Measurements from ENCODE around the gene CWF19L2.
A peak's percentile ranks its signal among the peaks of the same experiment; 100 is the strongest.
"Not testable (repeated sequence)": the region's sequence is repeated elsewhere in the genome, so short reads cannot be mapped to it uniquely, and the experiment has no call there.

Gene CWF19L2

DNA sequence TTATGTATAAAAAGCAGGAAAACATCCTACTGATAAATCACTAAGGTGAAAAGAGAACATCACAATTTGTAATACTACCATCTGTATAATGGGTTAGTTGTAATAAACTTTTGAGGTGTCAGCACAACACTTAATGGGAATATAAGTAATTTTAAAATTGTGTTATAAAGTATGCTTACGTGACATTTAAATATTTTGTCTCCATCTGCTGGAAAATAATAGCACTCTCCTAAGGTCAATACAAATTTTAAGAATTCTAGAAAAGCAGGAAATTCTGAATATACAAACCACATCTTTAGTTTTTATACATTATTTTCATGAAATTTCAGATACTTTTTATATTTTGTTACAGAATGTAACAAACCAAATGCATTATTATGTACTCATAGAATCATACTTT is 19.5 kb downstream of the CWF19L2 start:
- DNase-seq (ENCODE audit: low read depth) = no peak

- no peak for DNase-seq (ENCODE audit: low read depth)
These were observed 27.1 kb downstream of the CWF19L2 start for GRCh38 chr11:107430525-107430924.

- DNase-seq (ENCODE audit: low read depth) = no peak
These were observed 29.9 kb downstream of the CWF19L2 start for GRCh38 chr11:107427569-107428180.

DNA sequence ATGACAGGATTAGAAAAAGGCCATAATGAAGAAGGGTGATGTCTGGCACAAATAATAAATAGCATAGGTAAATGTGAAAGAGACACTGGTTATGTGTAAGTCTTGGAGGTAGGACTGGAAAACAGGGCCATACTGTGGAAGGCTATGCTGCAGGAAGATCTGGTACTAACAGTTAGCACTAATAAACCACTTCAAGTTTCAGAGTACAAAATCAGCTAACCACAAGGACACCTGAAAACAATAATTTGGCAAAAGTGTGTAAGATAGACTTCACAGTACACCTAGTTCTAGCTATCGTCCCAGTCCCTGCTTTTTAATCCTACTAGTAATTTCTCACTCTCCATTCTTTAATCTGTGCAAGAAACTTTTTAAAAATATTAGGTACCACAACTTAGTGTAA is 44.3 kb downstream of the CWF19L2 start:
- DNase-seq (ENCODE audit: low read depth) = no peak

DNA sequence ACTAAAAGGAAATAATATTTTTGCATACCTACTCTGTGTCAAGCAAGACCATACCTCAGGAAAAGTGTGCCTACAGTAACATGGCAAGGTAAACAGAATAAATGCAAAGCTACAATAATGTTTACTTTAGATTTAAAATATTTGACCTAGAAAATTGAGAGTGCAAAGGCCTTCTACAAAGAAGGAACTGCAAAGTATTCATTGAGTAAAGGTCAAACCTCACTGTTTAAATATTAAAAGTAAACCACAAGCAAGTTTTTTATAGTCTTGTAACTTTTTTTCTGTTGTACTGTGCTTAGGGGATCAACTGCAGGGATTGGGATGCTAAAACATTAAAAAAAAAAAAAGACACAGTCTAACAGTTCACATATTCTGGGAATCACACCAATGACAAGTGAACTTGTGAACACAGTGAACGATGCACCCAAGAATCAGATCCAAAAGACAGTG is 48.8 kb downstream of the CWF19L2 start:
- DNase-seq (ENCODE audit: low read depth) = no peak

DNA sequence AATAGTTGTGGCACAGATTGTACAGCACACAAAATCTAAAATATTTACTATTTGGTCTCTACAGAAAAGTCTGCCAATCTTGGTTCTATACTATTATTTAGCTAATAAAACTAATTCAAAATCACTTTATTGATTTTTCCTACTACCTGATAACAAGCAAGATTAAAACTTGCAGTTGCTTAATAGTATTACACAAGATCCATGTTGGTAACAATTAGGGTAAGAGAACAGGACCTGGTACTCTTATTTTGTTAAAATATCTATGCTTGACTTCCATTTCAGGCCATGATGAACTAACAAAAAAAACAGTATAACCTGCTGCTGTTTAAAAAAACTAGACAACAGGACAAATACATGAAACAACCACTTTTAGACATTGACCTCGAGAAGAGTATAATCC is 52.4 kb downstream of the CWF19L2 start:
- DNase-seq (ENCODE audit: low read depth) = no peak

DNA sequence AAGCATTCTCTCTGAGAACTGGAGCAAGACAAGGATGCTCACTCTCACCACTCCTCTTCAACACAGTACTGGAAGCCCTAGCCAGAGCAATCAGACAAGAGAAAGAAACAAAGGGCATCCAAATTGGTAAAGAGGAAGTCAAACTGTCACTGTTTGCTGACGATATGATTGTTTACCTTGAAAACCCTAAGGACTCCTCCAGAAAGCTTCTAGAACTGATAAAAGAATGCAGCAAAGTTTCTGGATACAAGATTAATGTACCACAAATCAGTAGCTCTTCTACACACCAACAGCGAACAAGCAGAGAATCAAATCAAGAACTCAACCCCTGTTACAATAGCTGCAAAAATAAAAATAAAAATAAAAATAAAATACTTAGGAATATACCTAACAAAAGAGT is 56.5 kb downstream of the CWF19L2 start:
- DNase-seq (ENCODE audit: low read depth) = not testable (repeated sequence)

DNA sequence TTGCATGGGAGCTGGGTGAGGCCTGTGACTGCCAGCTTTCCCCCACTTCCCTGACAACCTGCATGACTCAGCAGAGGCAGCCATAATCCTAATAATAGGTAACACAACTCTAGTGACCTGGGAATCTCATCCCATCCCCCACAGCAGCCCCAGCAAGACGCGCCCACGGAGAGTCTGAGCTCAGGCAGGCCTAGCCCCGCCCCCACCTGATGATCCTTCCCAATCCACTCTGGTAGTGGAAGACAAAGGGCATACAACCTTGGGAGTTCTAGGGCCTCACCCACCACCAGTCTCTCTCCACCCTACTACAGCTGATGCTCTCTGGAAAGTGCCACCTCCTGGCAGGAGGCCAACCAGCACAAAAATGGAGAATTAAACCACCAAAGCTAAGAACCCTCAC is 60.3 kb downstream of the CWF19L2 start:
- DNase-seq (ENCODE audit: low read depth) = no peak

DNA sequence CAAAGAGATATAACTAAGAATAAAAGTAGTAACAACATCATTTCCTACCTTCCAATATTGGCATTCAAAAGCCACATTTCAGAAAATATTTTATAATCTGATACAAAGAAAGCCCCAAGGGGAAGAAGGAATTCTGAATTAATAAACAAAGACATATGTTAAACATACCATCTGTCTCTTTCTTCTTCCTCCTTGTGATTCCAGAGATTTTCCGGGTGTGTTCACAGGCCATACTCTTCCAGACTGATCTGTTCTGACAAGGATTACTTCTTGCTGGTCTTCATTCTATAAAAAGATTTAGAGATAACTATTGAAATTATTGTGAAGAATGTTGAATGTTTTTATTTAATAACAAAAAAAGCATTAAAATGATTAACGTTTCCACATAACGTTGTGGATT is 65.0 kb downstream of the CWF19L2 start:
- no peak for DNase-seq (ENCODE audit: low read depth)

- not testable (repeated sequence) for DNase-seq (ENCODE audit: low read depth)
These were observed 66.9 kb downstream of the CWF19L2 start for GRCh38 chr11:107390701-107391100.

DNA sequence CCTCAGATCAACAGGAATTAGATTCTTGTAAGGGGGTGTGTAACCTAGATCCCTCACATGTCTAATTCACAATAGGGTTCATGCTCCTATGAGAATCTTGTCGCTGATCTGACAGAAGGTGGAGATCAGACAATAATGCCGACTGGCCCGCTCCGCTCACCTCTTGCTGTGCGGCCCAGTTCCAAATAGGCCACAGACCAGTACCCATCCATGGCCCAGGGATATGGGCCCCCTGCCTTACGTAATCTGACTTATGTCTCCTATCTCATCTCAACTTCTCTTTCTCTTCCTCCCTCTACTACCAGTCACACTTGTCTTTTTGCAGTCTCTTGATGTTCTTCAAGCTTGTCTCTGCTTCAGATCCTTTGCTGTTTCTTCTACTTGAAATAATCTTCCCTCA is 70.0 kb downstream of the CWF19L2 start:
- no peak for DNase-seq (ENCODE audit: low read depth)

DNA sequence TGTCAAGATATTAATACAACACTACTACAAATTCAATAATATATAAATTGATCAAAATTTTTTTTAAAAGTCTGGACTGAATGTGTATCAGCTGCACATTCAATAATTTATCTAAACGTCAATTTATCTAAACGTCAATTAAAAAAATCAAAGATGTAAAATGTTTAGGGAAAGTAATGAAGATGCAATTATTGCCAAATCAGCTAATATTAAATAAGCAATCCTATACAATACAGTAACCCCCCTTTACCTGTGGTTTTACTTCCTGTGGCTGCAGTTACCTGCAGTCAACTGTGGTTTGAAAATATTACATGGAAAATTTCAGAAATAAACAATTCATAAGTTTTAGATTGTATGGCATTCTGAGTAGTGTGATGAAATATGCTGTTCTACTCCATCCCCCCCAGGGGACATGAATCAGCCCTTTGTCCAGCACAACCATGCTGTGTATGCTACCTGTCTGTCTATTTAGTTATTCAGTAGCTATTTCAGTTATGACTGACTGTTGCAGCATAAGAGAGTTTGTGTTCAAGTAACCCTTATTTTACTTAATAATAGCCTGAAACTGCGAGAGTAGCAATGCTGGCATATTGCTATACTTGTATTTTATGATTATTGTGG is 72.2 kb downstream of the CWF19L2 start:
- DNase-seq (ENCODE audit: low read depth) = peak; percentile 21

- DNase-seq (ENCODE audit: low read depth) = no peak
These were observed 73.3 kb downstream of the CWF19L2 start for GRCh38 chr11:107384144-107384852.

DNA sequence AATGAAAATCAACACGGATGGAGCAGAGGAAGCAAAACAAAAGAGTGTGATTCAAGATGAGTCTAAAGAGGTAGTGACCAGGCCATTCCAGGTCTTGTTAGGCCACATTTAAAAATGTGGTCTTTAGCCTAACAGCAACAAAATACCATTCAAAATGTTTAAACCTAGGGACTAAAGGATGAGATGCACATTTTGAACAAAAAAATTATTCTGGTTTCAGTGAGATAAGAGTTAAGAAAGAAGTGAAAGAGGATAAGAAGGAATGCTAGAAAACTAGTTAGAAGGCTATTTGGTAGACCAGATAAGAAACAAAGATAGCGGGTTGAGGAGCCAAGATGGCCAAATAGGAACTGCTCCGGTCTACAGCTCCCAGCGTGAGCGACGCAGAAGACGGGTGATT is 85.2 kb downstream of the CWF19L2 start:
- DNase-seq (ENCODE audit: low read depth) = no peak

- DNase-seq (ENCODE audit: low read depth) = peak; percentile 14
These were observed 87.2 kb downstream of the CWF19L2 start for GRCh38 chr11:107370390-107370789.

DNA sequence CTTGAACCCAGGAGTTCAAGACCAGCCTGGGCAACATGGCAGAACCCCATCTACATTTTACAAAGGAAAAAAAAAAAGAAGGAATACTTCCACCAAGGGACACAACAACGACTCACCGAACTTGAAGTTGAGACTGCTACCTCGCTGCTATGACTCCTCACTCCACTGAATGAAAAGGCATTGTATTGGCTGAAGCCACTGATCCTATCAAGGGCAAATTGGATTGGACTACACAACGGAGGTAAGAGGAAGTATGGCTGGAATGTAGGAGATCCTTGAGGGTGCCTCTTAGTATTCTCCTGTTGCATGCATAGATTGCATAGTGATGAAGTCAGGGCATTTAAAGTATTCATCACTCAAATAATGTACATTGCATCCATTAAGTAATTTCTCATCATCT is 97.9 kb downstream of the CWF19L2 start:
- no peak for DNase-seq (ENCODE audit: low read depth)

- DNase-seq (ENCODE audit: low read depth) = no peak
These were observed 99.7 kb downstream of the CWF19L2 start for GRCh38 chr11:107357877-107358276.

DNA sequence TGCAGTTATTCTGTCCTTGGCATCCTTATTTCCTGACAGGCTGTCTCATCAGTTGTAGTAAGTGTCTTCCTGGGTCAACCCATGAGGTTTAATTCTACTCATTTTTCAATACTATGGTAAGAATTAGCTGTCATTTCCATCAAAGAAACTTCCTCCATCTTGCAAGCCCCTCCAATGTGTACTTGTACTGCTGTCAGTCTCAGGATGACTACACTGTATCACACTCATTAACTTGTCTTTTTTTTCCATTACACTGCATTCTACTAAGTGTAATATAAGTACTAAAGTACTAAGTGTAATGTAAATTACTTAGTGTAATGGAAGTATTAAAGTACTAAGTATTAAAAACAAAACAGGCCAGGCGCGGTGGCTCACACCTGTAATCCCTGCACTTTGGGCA is 102.8 kb downstream of the CWF19L2 start:
- DNase-seq (ENCODE audit: low read depth) = no peak

DNA sequence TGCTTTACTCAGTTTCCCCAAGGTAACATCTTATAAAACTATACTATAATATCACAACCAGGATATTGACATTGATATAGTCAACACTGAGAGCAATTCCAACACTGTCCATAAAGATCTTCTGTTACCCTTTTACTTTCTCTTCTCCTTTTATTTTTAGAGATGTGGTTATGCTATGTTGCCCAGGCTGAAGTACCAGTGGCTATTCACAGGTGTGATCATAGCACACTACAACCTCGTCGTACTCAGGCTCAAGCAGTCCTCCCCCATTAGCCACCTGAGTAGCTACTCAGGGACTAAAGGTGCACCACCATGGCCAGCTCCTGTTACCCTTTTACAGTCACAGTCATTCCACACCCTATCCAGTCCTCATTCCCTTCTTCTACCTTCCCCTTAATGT is 119.7 kb downstream of the CWF19L2 start:
- no peak for DNase-seq (ENCODE audit: low read depth)

DNA sequence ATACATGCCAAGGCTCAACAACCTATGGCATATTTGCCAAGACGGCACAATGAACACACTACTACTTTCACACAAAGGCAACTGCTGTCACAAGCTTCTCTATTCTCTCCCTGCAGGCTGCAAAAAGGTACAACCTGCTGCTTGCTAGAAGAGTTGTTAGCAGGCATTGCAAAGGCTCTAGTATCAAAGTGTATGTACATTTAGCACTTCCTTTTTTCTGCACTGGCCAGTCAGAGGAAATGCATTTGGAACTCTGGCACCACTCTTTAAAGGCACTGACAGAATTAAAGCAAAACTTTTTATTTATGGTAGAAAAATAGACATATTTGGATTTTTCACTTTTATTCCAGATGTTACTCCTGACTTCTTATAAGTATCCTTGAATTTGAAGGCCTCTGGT is 125.9 kb downstream of the CWF19L2 start:
- DNase-seq (ENCODE audit: low read depth) = no peak

- no peak for DNase-seq (ENCODE audit: low read depth)
These were observed 128.5 kb downstream of the CWF19L2 start for GRCh38 chr11:107329164-107329563.

GRCh38 chr11:107316426-107316825 is 141.2 kb downstream of the CWF19L2 start:
- no peak for DNase-seq (ENCODE audit: low read depth)

- DNase-seq (ENCODE audit: low read depth) = no peak
These were observed 149.6 kb downstream of the CWF19L2 start for GRCh38 chr11:107307991-107308390.

DNA sequence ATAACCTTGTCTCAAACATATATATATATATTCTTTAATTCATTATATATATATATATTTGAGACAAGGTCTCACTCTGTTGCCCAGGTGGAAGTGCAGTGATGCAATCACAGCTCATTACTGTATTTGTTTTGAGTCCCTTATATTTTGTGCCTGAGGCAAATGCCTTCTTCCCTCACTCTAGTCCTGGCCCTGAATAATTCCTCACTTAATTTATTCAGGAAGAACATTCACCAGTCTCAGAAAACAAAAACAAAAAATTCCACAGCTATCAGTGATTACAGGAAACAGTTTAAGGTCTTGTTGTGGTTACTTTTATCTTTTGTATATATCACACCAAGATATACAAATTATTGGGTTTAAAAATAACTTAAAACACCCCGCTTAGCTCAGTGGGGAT is 155.7 kb downstream of the CWF19L2 start:
- DNase-seq (ENCODE audit: low read depth) = no peak
